ENCODE measurements around the gene PRSS27.
"Not testable (repeated sequence)": the region's sequence is repeated elsewhere in the genome, so short reads cannot be mapped to it uniquely, and the experiment has no call there.

The PRSS27 gene

GRCh38 chr16:2673066-2673999, 46.7 kb downstream of the PRSS27 start:
- no peak for DNase-seq (ENCODE audit: low read depth)

DNA sequence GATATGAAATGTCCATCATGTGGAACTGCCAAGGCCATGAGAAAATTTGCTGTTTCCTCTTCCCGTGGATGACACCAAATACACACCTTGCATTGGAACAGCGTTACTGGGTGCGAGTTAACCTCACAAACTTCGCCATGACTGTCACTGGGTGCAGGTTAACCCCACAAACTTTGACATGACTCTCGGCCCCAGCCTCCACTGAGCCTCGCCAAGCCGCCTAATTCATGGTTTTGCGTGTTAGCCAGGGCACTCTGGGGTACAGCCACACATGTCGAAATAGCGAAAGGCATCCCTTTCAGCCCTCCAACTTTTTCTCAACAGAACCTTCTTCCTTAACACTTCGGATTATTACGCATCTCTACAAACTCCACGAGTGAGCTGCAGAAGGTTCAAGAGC, 48.3 kb downstream of the PRSS27 start:
- DNase-seq (ENCODE audit: low read depth), result no peak

GRCh38 chr16:2671193-2671592, 48.8 kb downstream of the PRSS27 start:
- not testable (repeated sequence) for DNase-seq (ENCODE audit: low read depth)

DNA sequence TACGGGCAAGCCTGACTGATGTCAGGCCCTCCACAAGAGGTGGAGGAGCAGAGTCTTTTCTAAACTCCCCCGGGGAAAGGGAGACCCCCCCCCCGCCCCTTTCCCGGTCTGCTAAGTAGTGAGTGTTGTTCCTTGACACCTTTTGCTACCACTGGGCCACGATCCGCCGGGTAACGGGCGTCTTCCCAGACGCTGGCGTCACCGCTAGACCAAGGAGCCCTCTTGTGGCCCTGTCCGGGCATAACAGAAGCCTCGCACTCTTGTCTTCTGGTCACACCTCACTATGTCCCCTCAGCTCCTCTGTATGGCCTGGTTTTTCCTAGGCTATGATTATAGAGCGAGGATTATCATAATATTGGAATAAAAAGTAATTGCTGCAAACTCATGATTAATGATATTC, 50.0 kb downstream of the PRSS27 start:
- DNase-seq (ENCODE audit: low read depth), result not testable (repeated sequence)

- DNase-seq (ENCODE audit: low read depth), result not testable (repeated sequence)
These were observed 50.4 kb downstream of the PRSS27 start for GRCh38 chr16:2669587-2669986.

DNA sequence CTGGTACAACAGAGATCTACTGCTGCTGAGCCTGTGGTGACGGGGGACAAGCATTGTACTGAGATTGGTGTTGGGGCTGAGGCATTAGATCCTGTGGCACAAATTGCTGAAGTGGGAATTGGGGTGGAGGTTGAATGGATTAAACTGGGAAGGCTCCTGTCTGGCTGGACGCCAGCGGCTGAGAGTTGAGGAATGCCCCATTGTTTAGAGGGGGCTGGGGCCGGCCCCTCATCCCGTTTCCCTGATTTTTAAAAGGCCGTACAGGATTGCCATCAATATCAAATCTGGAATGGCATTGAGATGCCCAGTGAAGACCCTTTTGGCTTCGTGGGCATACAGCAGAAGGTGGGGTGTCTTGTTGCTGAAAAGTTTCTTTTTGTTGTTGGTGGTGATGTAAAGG, 53.4 kb downstream of the PRSS27 start:
- DNase-seq (ENCODE audit: low read depth), result not testable (repeated sequence)

DNA sequence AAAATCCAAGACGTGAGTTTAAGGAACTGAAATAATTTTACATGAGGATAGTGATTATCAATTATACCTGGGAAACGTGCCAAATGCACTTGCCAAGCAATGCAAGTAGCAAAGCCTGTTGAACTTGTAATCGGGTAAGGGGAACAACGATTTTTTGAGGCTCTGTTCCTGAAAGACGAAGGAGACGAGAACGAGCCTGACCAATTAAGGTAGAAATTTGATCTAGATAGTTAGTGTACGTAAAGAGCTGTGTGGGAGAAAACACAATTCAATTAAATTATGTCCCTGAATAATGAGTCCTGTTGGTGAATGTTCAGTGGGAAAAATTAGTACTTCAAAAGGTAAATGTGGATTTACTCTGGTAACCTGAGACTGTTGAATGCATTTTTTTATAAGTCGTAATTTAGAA, 55.4 kb downstream of the PRSS27 start:
- DNase-seq (ENCODE audit: low read depth), result no peak

DNA sequence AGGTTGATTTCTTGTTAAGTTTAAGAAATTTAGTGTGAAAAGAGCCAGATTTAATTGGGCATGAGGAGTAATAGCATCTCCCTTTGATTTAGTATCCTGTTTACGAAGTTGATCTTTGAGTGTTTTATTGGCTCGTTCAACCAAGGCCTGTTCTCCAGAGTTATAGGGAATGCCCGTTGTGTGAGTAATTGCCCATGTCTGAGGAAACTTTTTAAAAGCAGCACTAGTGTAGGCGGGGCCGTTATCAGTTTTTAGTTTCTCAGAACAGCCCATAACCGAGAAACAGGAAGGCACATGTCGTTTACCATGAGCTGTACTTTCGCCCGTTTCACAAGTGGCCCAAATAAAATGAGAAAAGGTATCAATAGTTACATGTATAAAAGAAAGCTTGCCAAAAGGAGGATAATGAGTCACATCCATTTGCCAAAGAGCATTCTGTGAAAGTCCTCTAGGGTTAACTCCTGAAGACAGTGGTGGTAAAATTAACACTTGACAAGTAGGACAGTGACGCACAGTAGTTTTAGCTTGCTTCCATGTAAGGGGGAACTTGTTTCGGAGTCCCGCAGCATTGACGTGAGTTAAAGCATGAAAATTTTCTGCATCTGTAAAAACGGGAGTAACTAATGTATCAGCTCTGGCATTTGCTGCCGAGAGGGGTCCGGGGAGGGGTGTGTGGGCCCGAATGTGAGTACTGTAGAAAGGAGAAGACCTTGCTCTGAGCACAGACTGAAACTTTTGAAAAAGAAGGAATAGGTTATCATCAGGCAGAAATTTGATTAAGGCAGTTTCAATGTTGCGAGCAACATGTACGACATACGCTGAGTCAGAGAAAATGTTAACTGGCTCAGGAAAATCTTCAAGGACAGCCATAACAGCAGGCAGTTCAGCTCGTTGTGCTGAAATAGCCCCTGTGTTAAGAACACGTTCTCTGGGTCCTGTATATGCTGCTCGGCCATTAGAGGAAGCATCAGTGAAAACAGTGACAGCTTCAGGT, 56.2 kb downstream of the PRSS27 start:
- no peak for DNase-seq (ENCODE audit: low read depth)
